GM21529 (cell line): ENCODE results near the gene ABCD3.

Experiments used
- ATAC-seq: cut with Tn5 transposase; IDR thresholded peaks from one replicate; pipeline ENCODE4 v1.9.1; 2021; ENCODE audit not compliant: unreplicated experiment

ABCD3 gene

GRCh38 chr1:94526152-94526980, 108.2 kb downstream of the ABCD3 start:
- ATAC-seq: no peak

- no peak for ATAC-seq
Observed at GRCh38 chr1:94527447-94528031, 109.3 kb downstream of the ABCD3 start.

GRCh38 chr1:94528299-94528698, 110.1 kb downstream of the ABCD3 start:
- no peak for ATAC-seq

- no peak for ATAC-seq
Observed at GRCh38 chr1:94528826-94529225, 110.6 kb downstream of the ABCD3 start.

GRCh38 chr1:94529416-94529815, 111.2 kb downstream of the ABCD3 start:
- no peak for ATAC-seq

- no peak for ATAC-seq
Observed at GRCh38 chr1:94530373-94530878, 112.2 kb downstream of the ABCD3 start.

- ATAC-seq: no peak
Observed at GRCh38 chr1:94531664-94532063, 113.5 kb downstream of the ABCD3 start.

- ATAC-seq: no peak
Observed at GRCh38 chr1:94532077-94532476, 113.9 kb downstream of the ABCD3 start.

- no peak for ATAC-seq
Observed at GRCh38 chr1:94535095-94535494, 116.9 kb downstream of the ABCD3 start.

- no peak for ATAC-seq
Observed at GRCh38 chr1:94535879-94536278, 117.7 kb downstream of the ABCD3 start.

GRCh38 chr1:94537254-94537653, 119.1 kb downstream of the ABCD3 start:
- no peak for ATAC-seq

- ATAC-seq: no peak
Observed at GRCh38 chr1:94538243-94538827, 120.1 kb downstream of the ABCD3 start.

- ATAC-seq: no peak
Observed at GRCh38 chr1:94539496-94539895, 121.3 kb downstream of the ABCD3 start.

- no peak for ATAC-seq
Observed at GRCh38 chr1:94540440-94541245, 122.5 kb downstream of the ABCD3 start.

- peak; percentile 78 for ATAC-seq
Observed at GRCh38 chr1:94541246-94542087, 123.3 kb downstream of the ABCD3 start, which contains the start of gene F3. TSS of gene F3 (minus strand) at chr1:94541759. CDS start at chr1:94541636, 123 bp downstream.

GRCh38 chr1:94542088-94542870, 124.1 kb downstream of the ABCD3 start:
- ATAC-seq: no peak

- ATAC-seq: no peak
Observed at GRCh38 chr1:94543001-94543400, 124.8 kb downstream of the ABCD3 start.

GRCh38 chr1:94543893-94544635, 125.9 kb downstream of the ABCD3 start:
- no peak for ATAC-seq
